ENCODE results near the gene GHITM.

GRCh38 chr10:84196941-84197340 lies 57.6 kb downstream of the GHITM start:
- TF ChIP-seq CTCF (conservative IDR thresholded peaks at IDR 0.05 in 1 of 2, IDR thresholded peaks at IDR 0.05 in 1 of 2; ENCODE audit: extremely low read depth in 1 of 2, insufficient read depth in 1 of 2, low read depth in 1 of 2, low read length in 2 of 2), result no peak
- TF ChIP-seq EZH2 (IDR thresholded peaks at IDR 0.05; ENCODE audit: borderline replicate concordance, low read length), result no peak
